22Rv1 (cell line): ENCODE measurements around the gene SRP54.

Source experiments
- H3K27ac ChIP-seq: fragments of 450-650 bp; 2 replicates; pipeline ENCODE4 v1.5.1; 2017
- CTCF ChIP-seq: fragments of 450-650 bp; IDR thresholded peaks from 2 replicates; pipeline ENCODE4 v1.5.1; 2017; ENCODE audit warnings: mild to moderate bottlenecking
- ZFX ChIP-seq: fragments of 450-650 bp; IDR thresholded peaks from 2 replicates; pipeline ENCODE4 v1.6.1; 2017; ENCODE audit warnings: antibody characterized with exemption, borderline replicate concordance

The SRP54 gene

GRCh38 chr14:34983786-34984185, 994 bp downstream of the SRP54 start:
- TF ChIP-seq CTCF (no peak), ZFX (no peak)
- H3K27ac ChIP-seq = peak overlapping the region; percentile 97; the same call in 1 of the 2 replicates

GRCh38 chr14:34985740-34986139, 2.9 kb downstream of the SRP54 start:
- TF ChIP-seq CTCF = no peak
- TF ChIP-seq ZFX = no peak
- no peak overlapping the region for H3K27ac ChIP-seq

GRCh38 chr14:34987180-34987579, 4.4 kb downstream of the SRP54 start:
- H3K27ac ChIP-seq = no peak overlapping the region
- TF ChIP-seq CTCF (no peak), ZFX (no peak)

GRCh38 chr14:34989762-34990161, 7.0 kb downstream of the SRP54 start:
- no peak overlapping the region for H3K27ac ChIP-seq
- TF ChIP-seq CTCF (no peak), ZFX (no peak)

GRCh38 chr14:34993426-34993825, 10.6 kb downstream of the SRP54 start:
- no peak overlapping the region for H3K27ac ChIP-seq
- TF ChIP-seq CTCF = no peak
- no peak for TF ChIP-seq ZFX

GRCh38 chr14:34994668-34995067, 11.9 kb downstream of the SRP54 start:
- no peak for TF ChIP-seq ZFX
- TF ChIP-seq CTCF = no peak
- H3K27ac ChIP-seq = no peak overlapping the region

- no peak overlapping the region for H3K27ac ChIP-seq
- TF ChIP-seq CTCF = no peak
- no peak for TF ChIP-seq ZFX
Measured at GRCh38 chr14:34997762-34998161, 15.0 kb downstream of the SRP54 start.
